ENCODE results near the gene PSD4.

DNA sequence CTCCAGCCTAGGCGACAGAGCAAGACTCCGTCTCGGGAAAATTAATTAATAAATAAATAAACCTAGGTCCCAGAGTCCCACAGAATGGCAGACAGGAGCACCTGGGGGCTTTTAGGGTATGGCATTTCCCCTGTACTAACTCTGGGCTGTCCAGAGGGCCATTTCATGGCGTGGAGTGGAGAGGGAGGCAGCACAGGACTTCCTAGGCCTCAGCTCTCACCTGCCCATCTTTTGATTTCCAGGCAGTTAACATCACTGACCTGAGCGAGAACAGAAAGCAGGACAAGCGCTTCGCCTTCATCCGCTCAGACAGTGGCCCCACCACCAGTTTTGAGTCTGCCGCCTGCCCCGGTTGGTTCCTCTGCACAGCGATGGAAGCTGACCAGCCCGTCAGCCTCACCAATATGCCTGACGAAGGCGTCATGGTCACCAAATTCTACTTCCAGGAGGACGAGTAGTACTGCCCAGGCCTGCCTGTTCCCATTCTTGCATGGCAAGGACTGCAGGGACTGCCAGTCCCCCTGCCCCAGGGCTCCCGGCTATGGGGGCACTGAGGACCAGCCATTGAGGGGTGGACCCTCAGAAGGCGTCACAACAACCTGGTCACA lies 41.3 kb upstream of the PSD4 start:
- no peak for TF ChIP-seq CEBPB (IDR thresholded peaks at IDR 0.05; ENCODE audit: low read depth, low read length)
- TF ChIP-seq, protein P1, sequence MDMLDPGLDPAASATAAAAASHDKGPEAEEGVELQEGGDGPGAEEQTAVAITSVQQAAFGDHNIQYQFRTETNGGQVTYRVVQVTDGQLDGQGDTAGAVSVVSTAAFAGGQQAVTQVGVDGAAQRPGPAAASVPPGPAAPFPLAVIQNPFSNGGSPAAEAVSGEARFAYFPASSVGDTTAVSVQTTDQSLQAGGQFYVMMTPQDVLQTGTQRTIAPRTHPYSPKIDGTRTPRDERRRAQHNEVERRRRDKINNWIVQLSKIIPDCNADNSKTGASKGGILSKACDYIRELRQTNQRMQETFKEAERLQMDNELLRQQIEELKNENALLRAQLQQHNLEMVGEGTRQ (IDR thresholded peaks at IDR 0.05; ENCODE audit: low read length): no peak
- no peak for TF ChIP-seq POLR2AphosphoS5 (IDR thresholded peaks at IDR 0.05; ENCODE audit: low read depth, low read length)
- TF ChIP-seq RAD21 (IDR thresholded peaks at IDR 0.05 in 1 of 2, conservative IDR thresholded peaks at IDR 0.05 in 1 of 2; ENCODE audit: low read depth in 2 of 2, low read length in 2 of 2): no peak
- no peak for TF ChIP-seq CREB1 (IDR thresholded peaks at IDR 0.05)
- TF ChIP-seq CTCF (IDR thresholded peaks at IDR 0.05; ENCODE audit: control extremely low read depth in 1 of 3, insufficient read depth in 1 of 3, low read depth in 1 of 3, low read length in 3 of 3): no peak
- no peak for TF ChIP-seq KDM1A (IDR thresholded peaks at IDR 0.05; ENCODE audit: borderline replicate concordance, low read length)
